CD14-positive monocyte (primary cell): ENCODE measurements around the gene ELAPOR2. TPM values are rescaled to one million over a fixed set of nuclear protein-coding genes. Genes with fewer than 3 reads are reported as not detected.
A peak's percentile ranks its signal among the peaks of the same experiment; 100 is the strongest.

Experiments
- DNase-seq, 3 donors: peaks; one replicate each; pipeline ENCODE4 v3.0.0-alpha.2; 2011 to 2022
- H2AFZ ChIP-seq: 2 replicates; pipeline ENCODE4 v1.6.0; 2012; ENCODE audit warnings: mild to moderate bottlenecking, low read depth, low read length, inconsistent platforms; ENCODE audit not compliant: insufficient read depth, poor library complexity, severe bottlenecking
- H3K27ac ChIP-seq, 2 donors: 1 replicate in 1 of 2; 2 replicates in 1 of 2; pipeline ENCODE4 v1.5.1; 2012 to 2013; ENCODE audit warnings: low read length in 2 of 2, control low read depth in 1 of 2, inconsistent platforms in 1 of 2, low read depth in 1 of 2, mild to moderate bottlenecking in 1 of 2
- H3K27me3 ChIP-seq, 2 donors: one replicate each; pipeline versions ENCODE4 v1.6.0 to v1.6.1; 2011 to 2013; ENCODE audit warnings: low read length in 2 of 2; ENCODE audit not compliant: control insufficient read depth in 2 of 2, insufficient read depth in 2 of 2
- H3K36me3 ChIP-seq, 2 donors: replicated peaks in 1 of 2; 1 replicate in 1 of 2; 2 replicates in 1 of 2; pipeline versions ENCODE4 v1.5.1 to v1.6.1; 2012 to 2013; ENCODE audit warnings: low read length in 2 of 2, control low read depth in 1 of 2, inconsistent platforms in 1 of 2, mild to moderate bottlenecking in 1 of 2; ENCODE audit not compliant: insufficient read depth in 2 of 2, control insufficient read depth in 1 of 2
- H3K4me1 ChIP-seq, 2 donors: 1 replicate in 1 of 2; 2 replicates in 1 of 2; pipeline versions ENCODE4 v1.5.1 to v1.6.1; 2012 to 2013; ENCODE audit warnings: low read length in 2 of 2, control low read depth in 1 of 2, inconsistent platforms in 1 of 2, mild to moderate bottlenecking in 1 of 2, moderate library complexity in 1 of 2; ENCODE audit not compliant: insufficient read depth in 2 of 2, control insufficient read depth in 1 of 2
- H3K4me2 ChIP-seq: replicated peaks from 2 replicates; pipeline ENCODE3; 2012; ENCODE audit warnings: low read length, moderate library complexity, mild to moderate bottlenecking; ENCODE audit not compliant: poor library complexity, severe bottlenecking; ENCODE audit errors: extremely low read depth
- H3K4me3 ChIP-seq, 3 experiments: fragments of 200-600 bp in 1 of 3; sonication (generic) in 1 of 3; replicated peaks in 1 of 3; 1 replicate in 2 of 3; 2 replicates in 1 of 3; pipeline ENCODE4 v1.5.1; 2011 to 2013; ENCODE audit warnings: low read length in 3 of 3, mild to moderate bottlenecking in 3 of 3, control low read depth in 2 of 3, low read depth in 2 of 3, inconsistent platforms in 1 of 3, moderate library complexity in 1 of 3
- H3K79me2 ChIP-seq: 2 replicates; pipeline ENCODE4 v1.6.0; 2012; ENCODE audit warnings: mild to moderate bottlenecking, control low read depth, inconsistent platforms, low read length, moderate library complexity; ENCODE audit not compliant: insufficient read depth
- H3K9ac ChIP-seq: 2 replicates; pipeline ENCODE4 v1.6.0; 2017; ENCODE audit warnings: low read length, mild to moderate bottlenecking; ENCODE audit not compliant: insufficient read depth, poor library complexity, severe bottlenecking
- H3K9me3 ChIP-seq, 2 donors: replicated peaks in 1 of 2; 1 replicate in 1 of 2; 2 replicates in 1 of 2; pipeline versions ENCODE4 v1.5.1 to v1.6.1; 2012 to 2013; ENCODE audit warnings: low read length in 2 of 2, control low read depth in 1 of 2; ENCODE audit not compliant: control insufficient read depth in 1 of 2, insufficient read depth in 1 of 2
- H4K20me1 ChIP-seq: 2 replicates; pipeline ENCODE4 v1.6.0; 2012; ENCODE audit warnings: mild to moderate bottlenecking, low read length, control low read depth, moderate library complexity; ENCODE audit not compliant: insufficient read depth
- H3K27ac Mint-ChIP-seq, 7 donors: one replicate each; pipeline ENCODE4 v1.8.0; 2020; ENCODE audit warnings: mild to moderate bottlenecking in 7 of 7, mixed read lengths in 7 of 7, moderate library complexity in 6 of 7, inconsistent platforms in 2 of 7
- H3K27me3 Mint-ChIP-seq, 3 donors: one replicate each; pipeline ENCODE4 v1.8.0; 2021 to 2022; ENCODE audit warnings: low read depth in 3 of 3, mild to moderate bottlenecking in 3 of 3, mixed read lengths in 3 of 3, moderate library complexity in 3 of 3, inconsistent platforms in 1 of 3
- H3K36me3 Mint-ChIP-seq, 2 donors: one replicate each; pipeline ENCODE4 v1.8.0; 2020; ENCODE audit warnings: mixed read lengths in 2 of 2, inconsistent platforms in 1 of 2, mild to moderate bottlenecking in 1 of 2
- H3K4me1 Mint-ChIP-seq: one replicate; pipeline ENCODE4 v1.8.0; 2020; ENCODE audit warnings: mild to moderate bottlenecking, mixed read lengths
- H3K4me3 Mint-ChIP-seq, 2 donors: one replicate each; pipeline ENCODE4 v1.8.0; 2020; ENCODE audit warnings: mild to moderate bottlenecking in 2 of 2, mixed read lengths in 2 of 2, moderate library complexity in 1 of 2
- H3K9me3 Mint-ChIP-seq, 7 donors: one replicate each; pipeline ENCODE4 v1.8.0; 2020 to 2022; ENCODE audit warnings: mixed read lengths in 7 of 7, mild to moderate bottlenecking in 6 of 7, moderate library complexity in 6 of 7, inconsistent platforms in 2 of 7
- WGBS: methylation state at CpG from one replicate; pipeline ENCODE4 v1.1.5; 2013; ENCODE audit warnings: missing lambda C conversion rate; ENCODE audit not compliant: insufficient coverage; 5-methylcytosine and 5-hydroxymethylcytosine counted together
- intact Hi-C, 2 donors: fragments of 100-400 bp; cut with micrococcal nuclease; formaldehyde crosslinking; loops; one replicate each; pipeline versions ENCODE4 v1.15.0 to v1.15.1; 2023
- polyA plus RNA-seq, 3 donors: library from polyadenylated mRNA; depleted of rRNA in 1 of 3; unstranded in 2 of 3; stranded (reverse) in 1 of 3; fragments of 300-500 nt in 2 of 3; fragments of >200 nt in 1 of 3; fragmentation: Illumina TruSeq in 2 of 3; gene quantifications; 1 replicate in 2 of 3; 2 replicates in 1 of 3; pipeline ENCODE4 v1.2.3, GENCODE V29; 2012 to 2021
- TF ChIP-seq, protein P1 (sequence below): fragments of 200-600 bp; IDR thresholded peaks from one replicate; pipeline ENCODE4 v1.8.0; 2022; ENCODE audit warnings: antibody characterized with exemption, mild to moderate bottlenecking

Gene ELAPOR2
- polyA plus RNA-seq, 3 donors: 0.07 TPM; not detected in 2

DNA sequence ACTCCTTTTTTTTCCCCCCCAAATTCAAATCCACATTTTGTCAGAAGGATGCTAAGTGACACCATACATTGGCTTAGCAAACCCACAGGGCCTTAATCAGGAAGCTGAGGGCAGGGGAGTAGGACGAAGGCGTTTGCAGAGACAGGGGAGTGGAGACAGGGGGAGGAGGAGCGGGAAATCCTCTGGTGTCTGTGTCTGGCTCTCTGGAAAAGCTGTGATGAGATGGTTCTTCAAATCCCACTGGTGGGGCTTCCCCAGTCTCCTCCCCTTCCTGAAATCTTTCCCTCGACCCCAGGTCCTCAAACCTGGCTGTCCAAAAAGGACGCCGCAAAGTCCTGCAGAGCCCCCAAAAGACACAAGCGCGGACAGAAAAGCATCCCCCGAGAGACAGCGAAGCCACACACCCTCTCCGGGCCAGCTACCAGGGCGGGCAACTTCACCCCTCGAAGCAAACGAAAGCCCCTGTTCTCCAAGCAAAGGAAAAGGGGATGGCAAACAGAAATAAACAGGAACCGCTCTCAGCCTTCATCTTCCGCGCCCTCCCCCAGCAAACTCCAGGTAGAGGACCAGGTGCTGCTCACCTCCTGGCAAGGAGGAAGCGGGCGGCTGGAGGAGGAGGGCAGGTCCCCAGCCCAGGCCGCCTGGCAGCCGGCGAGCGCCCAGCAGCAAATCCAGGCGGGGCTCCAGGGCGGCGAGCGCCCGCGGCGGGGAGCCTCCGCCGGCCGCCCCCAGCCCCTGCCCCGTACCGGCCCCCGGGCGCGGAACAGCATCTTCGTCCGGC lies 520 bp downstream of the ELAPOR2 start:
- peak in 1 of 3 donors; percentile 2 for DNase-seq
- H4K20me1 ChIP-seq: no peaks in the 10 kb centered on the region
- H3K4me1 ChIP-seq: peaks cover 7 to 13% of the 10 kb centered on the region in 2 donors
- intact Hi-C loops: no loop called here
- H2AFZ ChIP-seq: peak overlapping the region; percentile 75
- H3K4me3 ChIP-seq: peak overlapping the region; percentile 1 to 71 (median 5)
- H3K27ac Mint-ChIP-seq: peak overlapping the region in 1 of 7 donors; percentile 46
- 2% methylated on average over 32 of the region's 40 CpGs for WGBS
- peak overlapping the region; percentile 12 for H3K9ac ChIP-seq
- H3K9me3 ChIP-seq: no peaks in the 10 kb centered on the region
- no peaks in the 10 kb centered on the region for H3K36me3 ChIP-seq
- peak overlapping the region; percentile 76 to 89 for H3K4me3 Mint-ChIP-seq
- peaks cover 16 to 23% of the 10 kb centered on the region in 2 donors for H3K27me3 ChIP-seq
- H3K4me2 ChIP-seq: peak overlapping the region; percentile 73
- H3K27me3 Mint-ChIP-seq: peaks cover 21 to 23% (median 21%) of the 10 kb centered on the region in 3 donors
- peaks cover 12% of the 10 kb centered on the region for H3K4me1 Mint-ChIP-seq
- H3K36me3 Mint-ChIP-seq: no peaks in the 10 kb centered on the region
- H3K27ac ChIP-seq: no peak overlapping the region
- TF ChIP-seq, protein P1, sequence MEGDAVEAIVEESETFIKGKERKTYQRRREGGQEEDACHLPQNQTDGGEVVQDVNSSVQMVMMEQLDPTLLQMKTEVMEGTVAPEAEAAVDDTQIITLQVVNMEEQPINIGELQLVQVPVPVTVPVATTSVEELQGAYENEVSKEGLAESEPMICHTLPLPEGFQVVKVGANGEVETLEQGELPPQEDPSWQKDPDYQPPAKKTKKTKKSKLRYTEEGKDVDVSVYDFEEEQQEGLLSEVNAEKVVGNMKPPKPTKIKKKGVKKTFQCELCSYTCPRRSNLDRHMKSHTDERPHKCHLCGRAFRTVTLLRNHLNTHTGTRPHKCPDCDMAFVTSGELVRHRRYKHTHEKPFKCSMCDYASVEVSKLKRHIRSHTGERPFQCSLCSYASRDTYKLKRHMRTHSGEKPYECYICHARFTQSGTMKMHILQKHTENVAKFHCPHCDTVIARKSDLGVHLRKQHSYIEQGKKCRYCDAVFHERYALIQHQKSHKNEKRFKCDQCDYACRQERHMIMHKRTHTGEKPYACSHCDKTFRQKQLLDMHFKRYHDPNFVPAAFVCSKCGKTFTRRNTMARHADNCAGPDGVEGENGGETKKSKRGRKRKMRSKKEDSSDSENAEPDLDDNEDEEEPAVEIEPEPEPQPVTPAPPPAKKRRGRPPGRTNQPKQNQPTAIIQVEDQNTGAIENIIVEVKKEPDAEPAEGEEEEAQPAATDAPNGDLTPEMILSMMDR: no peak
- H3K79me2 ChIP-seq: no peaks in the 10 kb centered on the region
- H3K9me3 Mint-ChIP-seq: peaks cover 0 to 6% (median 0%) of the 10 kb centered on the region in 7 donors

DNA sequence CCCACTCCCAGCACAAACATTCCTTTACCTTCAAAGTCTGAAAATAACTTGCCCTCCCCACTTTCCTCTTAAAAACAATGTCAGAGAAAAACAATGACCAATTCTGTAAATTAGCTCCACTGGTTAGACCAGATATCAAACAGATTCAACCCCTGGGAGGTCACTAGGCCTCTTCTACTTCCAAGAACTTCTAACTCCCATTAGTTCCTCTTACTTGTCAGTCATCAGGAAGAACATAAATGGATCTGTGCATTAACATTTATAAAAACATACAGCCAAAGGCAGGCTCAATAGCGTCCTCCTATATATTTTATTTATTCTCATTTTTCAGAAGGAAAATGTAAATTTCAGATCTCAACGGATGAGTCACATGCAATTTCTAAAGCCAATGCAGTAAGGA lies 2.2 kb downstream of the ELAPOR2 start:
- H3K27ac ChIP-seq: no peak overlapping the region
- no peak for DNase-seq
- H2AFZ ChIP-seq: no peak overlapping the region
- peaks cover 7 to 13% of the 10 kb centered on the region in 2 donors for H3K4me1 ChIP-seq
- peaks cover 21 to 23% (median 21%) of the 10 kb centered on the region in 3 donors for H3K27me3 Mint-ChIP-seq
- H4K20me1 ChIP-seq: no peaks in the 10 kb centered on the region
- H3K36me3 ChIP-seq: no peaks in the 10 kb centered on the region
- H3K9ac ChIP-seq: no peak overlapping the region
- H3K27me3 ChIP-seq: peaks cover 16 to 23% of the 10 kb centered on the region in 2 donors
- H3K79me2 ChIP-seq: no peaks in the 10 kb centered on the region
- no CpG with 5 or more reads among the region's 2 CpGs for WGBS
- H3K9me3 Mint-ChIP-seq: peaks cover 0 to 9% (median 0%) of the 10 kb centered on the region in 7 donors
- intact Hi-C loops: no loop called here
- no peak overlapping the region for H3K4me2 ChIP-seq
- TF ChIP-seq, protein P1: no peak
- no peak overlapping the region for H3K27ac Mint-ChIP-seq
- H3K4me3 Mint-ChIP-seq: no peak overlapping the region
- no peaks in the 10 kb centered on the region for H3K9me3 ChIP-seq
- no peak overlapping the region for H3K4me3 ChIP-seq
- H3K4me1 Mint-ChIP-seq: peaks cover 12% of the 10 kb centered on the region
- H3K36me3 Mint-ChIP-seq: no peaks in the 10 kb centered on the region
